ENCODE results near the gene BDNF. TPM values are rescaled to one million over a fixed set of nuclear protein-coding genes. Genes with fewer than 3 reads are reported as not detected.

Gene BDNF
- total RNA-seq, 1 donor from 2014 or later: 5.8 TPM

DNA sequence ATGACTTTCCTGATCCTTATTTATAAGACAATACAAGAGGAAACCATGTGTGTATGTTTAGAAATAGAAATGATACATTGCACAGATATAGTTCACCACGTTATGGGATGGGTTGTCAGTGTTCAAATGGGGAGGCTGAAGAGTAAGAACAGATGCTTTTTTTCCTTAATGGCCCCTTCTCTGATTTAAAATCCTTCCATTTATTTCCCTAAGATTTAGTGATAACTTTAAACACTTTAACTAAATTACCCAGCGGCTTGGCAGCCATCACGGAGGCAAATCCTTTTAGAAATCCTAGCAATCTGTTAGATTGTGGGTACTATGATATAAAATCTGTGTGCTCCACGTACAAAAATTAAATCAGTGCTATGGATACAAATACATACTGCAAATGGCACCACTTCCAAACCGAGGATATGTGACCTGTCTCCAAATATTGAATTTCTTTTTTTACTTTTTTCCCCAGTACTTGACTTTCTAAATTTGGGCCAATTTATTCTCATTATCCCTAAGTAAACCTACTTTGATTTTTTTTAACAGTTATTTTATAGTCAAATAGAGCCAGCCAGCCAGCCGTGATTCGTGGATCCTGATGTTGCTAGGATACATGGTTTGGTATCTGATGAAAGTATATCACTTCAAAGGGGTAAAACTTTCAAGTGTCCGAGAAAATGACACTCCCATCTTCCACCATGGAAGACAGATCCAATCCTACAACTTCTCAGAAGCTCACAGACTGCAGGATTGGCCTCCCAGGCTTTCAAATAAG is 46.1 kb downstream of the BDNF start:
- no peak overlapping the region for H3K4me3 ChIP-seq (ENCODE audit: low read depth, low read length)
- TF ChIP-seq, protein P1, sequence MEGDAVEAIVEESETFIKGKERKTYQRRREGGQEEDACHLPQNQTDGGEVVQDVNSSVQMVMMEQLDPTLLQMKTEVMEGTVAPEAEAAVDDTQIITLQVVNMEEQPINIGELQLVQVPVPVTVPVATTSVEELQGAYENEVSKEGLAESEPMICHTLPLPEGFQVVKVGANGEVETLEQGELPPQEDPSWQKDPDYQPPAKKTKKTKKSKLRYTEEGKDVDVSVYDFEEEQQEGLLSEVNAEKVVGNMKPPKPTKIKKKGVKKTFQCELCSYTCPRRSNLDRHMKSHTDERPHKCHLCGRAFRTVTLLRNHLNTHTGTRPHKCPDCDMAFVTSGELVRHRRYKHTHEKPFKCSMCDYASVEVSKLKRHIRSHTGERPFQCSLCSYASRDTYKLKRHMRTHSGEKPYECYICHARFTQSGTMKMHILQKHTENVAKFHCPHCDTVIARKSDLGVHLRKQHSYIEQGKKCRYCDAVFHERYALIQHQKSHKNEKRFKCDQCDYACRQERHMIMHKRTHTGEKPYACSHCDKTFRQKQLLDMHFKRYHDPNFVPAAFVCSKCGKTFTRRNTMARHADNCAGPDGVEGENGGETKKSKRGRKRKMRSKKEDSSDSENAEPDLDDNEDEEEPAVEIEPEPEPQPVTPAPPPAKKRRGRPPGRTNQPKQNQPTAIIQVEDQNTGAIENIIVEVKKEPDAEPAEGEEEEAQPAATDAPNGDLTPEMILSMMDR (conservative IDR thresholded peaks at IDR 0.05; ENCODE audit: low read depth, low read length): no peak
- no peak for DNase-seq (ENCODE audit: low read depth)

DNA sequence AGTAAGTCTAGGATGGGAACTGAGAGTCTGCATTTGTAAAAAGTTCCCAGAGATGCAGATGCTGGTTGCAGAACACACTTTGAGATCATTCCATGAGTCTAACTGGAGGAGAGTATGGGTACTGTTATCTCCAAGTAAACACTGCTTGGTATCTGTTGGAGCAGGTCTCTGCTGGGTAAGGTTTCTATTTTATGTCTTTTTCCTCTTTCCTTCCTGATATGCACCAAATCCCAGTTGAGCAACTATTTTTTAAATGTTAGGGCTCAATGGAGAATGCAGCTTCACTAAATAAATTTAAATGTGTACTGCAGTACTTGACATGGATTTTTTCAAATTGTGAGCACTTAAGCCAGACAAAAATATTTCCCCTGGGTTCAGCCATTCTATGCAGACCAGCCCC is 48.5 kb downstream of the BDNF start:
- TF ChIP-seq, protein P1 (conservative IDR thresholded peaks at IDR 0.05; ENCODE audit: low read depth, low read length): no peak
- no peak for DNase-seq (ENCODE audit: low read depth)
- no peak overlapping the region for H3K4me3 ChIP-seq (ENCODE audit: low read depth, low read length)

DNA sequence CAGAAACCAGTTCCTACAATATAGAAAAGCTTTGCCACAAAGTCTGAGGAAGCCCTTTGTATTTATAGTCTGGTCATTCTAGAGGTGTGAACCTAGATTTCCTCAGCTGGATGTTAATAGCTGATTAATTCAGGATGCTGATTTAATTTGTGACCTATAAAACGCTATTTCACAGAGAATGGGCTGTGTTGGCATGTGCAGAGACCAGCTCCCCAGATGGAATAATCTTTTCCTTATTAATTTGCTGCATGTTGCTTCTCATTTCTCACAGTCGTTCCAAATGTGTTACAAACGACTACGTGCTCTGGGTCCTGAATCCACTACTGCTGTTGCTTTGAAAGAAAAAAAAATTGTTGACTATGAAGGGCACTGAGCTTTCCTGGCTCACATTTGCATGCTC is 49.3 kb downstream of the BDNF start:
- DNase-seq (ENCODE audit: low read depth): no peak
- H3K4me3 ChIP-seq (ENCODE audit: low read depth, low read length): no peak overlapping the region
- TF ChIP-seq, protein P1 (conservative IDR thresholded peaks at IDR 0.05; ENCODE audit: low read depth, low read length): no peak

DNA sequence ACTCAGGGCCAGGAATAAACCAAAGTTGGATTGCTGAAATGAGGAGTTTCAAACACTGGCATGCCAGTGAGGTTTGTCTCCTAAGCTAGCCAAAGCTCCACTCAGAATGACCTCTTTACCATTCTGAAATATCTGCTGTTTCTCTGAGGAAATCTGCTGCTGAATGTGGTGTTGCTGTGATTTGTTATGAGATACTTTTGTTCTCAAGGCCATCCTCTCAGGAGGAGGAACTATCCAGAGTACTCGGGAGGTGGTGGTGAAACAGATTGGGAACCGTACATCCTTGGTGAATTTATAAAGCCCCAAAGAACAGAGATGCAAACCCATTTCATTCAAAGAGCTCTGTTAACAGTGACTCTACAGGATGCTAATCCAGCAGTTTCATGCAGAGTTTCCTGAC is 50.5 kb downstream of the BDNF start:
- no peak for DNase-seq (ENCODE audit: low read depth)
- TF ChIP-seq, protein P1 (conservative IDR thresholded peaks at IDR 0.05; ENCODE audit: low read depth, low read length): no peak
- no peak overlapping the region for H3K4me3 ChIP-seq (ENCODE audit: low read depth, low read length)

DNA sequence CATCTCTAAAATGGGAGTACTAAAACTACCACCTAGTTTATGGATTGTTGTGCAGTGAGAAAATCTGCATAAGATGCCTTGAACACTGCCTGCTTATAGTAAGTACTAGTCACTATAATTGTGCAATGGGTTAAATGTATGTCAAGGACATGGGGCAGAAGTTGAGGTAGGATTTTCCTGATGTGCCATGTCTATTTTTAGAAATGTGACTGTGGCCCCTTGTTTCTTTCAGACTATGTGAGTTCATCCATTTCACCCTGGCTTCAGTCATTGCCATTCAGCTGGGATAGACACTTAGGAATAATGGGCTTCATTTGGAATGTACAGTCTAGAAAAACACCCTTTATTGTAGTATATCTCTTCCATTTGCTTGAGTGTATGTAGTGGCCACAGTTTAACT is 51.4 kb downstream of the BDNF start:
- H3K4me3 ChIP-seq (ENCODE audit: low read depth, low read length): no peak overlapping the region
- TF ChIP-seq, protein P1 (conservative IDR thresholded peaks at IDR 0.05; ENCODE audit: low read depth, low read length): no peak
- no peak for DNase-seq (ENCODE audit: low read depth)

DNA sequence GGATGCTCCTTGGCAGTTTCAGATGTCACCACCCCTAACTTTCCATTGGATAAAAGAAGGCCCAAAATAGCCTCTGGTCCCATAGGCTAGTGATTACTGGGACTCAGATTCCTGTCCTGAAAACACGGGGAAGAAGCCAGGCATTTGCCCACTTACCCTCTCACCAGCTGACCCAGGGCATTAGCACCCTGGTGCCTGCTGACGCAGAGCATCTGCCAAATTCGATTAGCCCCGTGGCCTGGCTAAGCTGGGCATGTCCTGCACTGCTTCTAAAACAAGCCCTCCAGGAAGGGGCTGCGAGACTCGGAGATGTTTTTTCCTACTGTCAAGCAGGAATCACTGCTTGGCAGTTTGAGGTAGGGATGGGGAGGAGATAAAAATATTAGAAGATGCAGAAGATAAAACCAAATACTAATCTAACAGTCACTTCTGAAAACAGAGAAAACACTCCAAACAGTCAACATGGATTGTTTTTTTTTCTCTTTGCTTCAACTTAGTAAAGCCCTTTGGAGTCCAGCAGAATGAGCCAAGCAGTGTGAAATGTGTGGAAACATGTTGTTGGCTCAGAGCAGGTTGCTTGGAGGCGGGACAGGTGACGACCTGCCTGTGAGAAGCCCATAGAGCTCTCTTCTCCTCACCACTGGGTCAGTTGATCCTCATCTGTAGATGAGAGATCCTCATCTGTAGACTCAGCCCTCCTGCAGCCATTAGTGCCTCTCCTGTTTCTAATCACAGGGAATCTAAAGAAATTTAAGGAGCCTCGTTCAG is 54.0 kb downstream of the BDNF start:
- DNase-seq (ENCODE audit: low read depth): no peak
- no peak overlapping the region for H3K4me3 ChIP-seq (ENCODE audit: low read depth, low read length)
- TF ChIP-seq, protein P1 (conservative IDR thresholded peaks at IDR 0.05; ENCODE audit: low read depth, low read length): no peak
